Measurements from ENCODE around the gene LMAN1L. TPM values are rescaled to one million over a fixed set of nuclear protein-coding genes. Genes with fewer than 3 reads are reported as not detected.
A peak's percentile ranks its signal among the peaks of the same experiment; 100 is the strongest.

The LMAN1L gene
- total RNA-seq, 4 donors from 2014 or later, result 0.42 TPM; not detected in 3

GRCh38 chr15:74867466-74868038 lies 54.9 kb downstream of the LMAN1L start:
- no peak for DNase-seq (ENCODE audit: low spot score in 2 of 2)
- Histone ChIP-seq H3K27me3 (no peaks in the 10 kb centered on the region), H3K4me1 (peaks cover 0 to 77% (median 64%) of the 10 kb centered on the region in 4 donors), H3K4me3 (no peak overlapping the region), H3K27ac (peak overlapping the region in 3 of 4 donors; percentile 58 to 93 (median 69)), H3K9me3 (no peaks in the 10 kb centered on the region), H3K36me3 (peaks cover 0 to 12% (median 0%) of the 10 kb centered on the region in 3 donors)
- TF ChIP-seq CTCF (IDR thresholded peaks at IDR 0.05) (no peak), POLR2A (IDR thresholded peaks at IDR 0.05) (no peak), EP300 (IDR thresholded peaks at IDR 0.05) (no peak)
- 41 to 47% methylated on average over 1 of the region's 1 CpG for WGBS, 2 donors

- H3K4me3 ChIP-seq, result no peak overlapping the region
- H3K27me3 ChIP-seq, result no peaks in the 10 kb centered on the region
- WGBS, 2 donors, result 58 to 64% methylated on average over 6 of the region's 6 CpGs
- peak in 1 of 2 donors; percentile 65 for TF ChIP-seq EP300 (IDR thresholded peaks at IDR 0.05)
- TF ChIP-seq CTCF (IDR thresholded peaks at IDR 0.05), result no peak
- H3K36me3 ChIP-seq, result peaks cover 0 to 12% (median 0%) of the 10 kb centered on the region in 3 donors
- peak in 1 of 2 donors; percentile 31 for DNase-seq (ENCODE audit: low spot score in 2 of 2)
- peak overlapping the region in 3 of 4 donors; percentile 69 to 93 (median 92) for H3K27ac ChIP-seq
- H3K4me1 ChIP-seq, result peaks cover 0 to 79% (median 64%) of the 10 kb centered on the region in 4 donors
- H3K9me3 ChIP-seq, result no peaks in the 10 kb centered on the region
Measured at GRCh38 chr15:74868059-74868458, 55.4 kb downstream of the LMAN1L start.

GRCh38 chr15:74869372-74869725 lies 56.7 kb downstream of the LMAN1L start:
- TF ChIP-seq CTCF (IDR thresholded peaks at IDR 0.05) (no peak), EP300 (IDR thresholded peaks at IDR 0.05) (no peak), POLR2A (IDR thresholded peaks at IDR 0.05) (no peak)
- H3K9me3 ChIP-seq, result no peaks in the 10 kb centered on the region
- peaks cover 0 to 5% (median 0%) of the 10 kb centered on the region in 3 donors for H3K36me3 ChIP-seq
- H3K27me3 ChIP-seq, result no peaks in the 10 kb centered on the region
- peaks cover 0 to 77% (median 64%) of the 10 kb centered on the region in 4 donors for H3K4me1 ChIP-seq
- no peak overlapping the region for H3K4me3 ChIP-seq
- no peak for DNase-seq (ENCODE audit: low spot score in 2 of 2)
- H3K27ac ChIP-seq, result peak overlapping the region in 3 of 4 donors; percentile 67 to 93 (median 92)

GRCh38 chr15:74869726-74870407 lies 57.2 kb downstream of the LMAN1L start:
- H3K27ac ChIP-seq, result peak overlapping the region in 3 of 4 donors; percentile 67 to 93 (median 92)
- no peaks in the 10 kb centered on the region for H3K9me3 ChIP-seq
- DNase-seq (ENCODE audit: low spot score in 2 of 2), result peak in 1 of 2 donors; percentile 59
- peaks cover 0 to 73% (median 64%) of the 10 kb centered on the region in 4 donors for H3K4me1 ChIP-seq
- peaks cover 0 to 5% (median 0%) of the 10 kb centered on the region in 3 donors for H3K36me3 ChIP-seq
- no peak overlapping the region for H3K4me3 ChIP-seq
- WGBS, 2 donors, result 52 to 56% methylated on average over 6 of the region's 6 CpGs
- no peaks in the 10 kb centered on the region for H3K27me3 ChIP-seq
- TF ChIP-seq EP300 (IDR thresholded peaks at IDR 0.05) (peak in 1 of 2 donors; percentile 66), POLR2A (IDR thresholded peaks at IDR 0.05) (no peak)

GRCh38 chr15:74870436-74871215 lies 58.0 kb downstream of the LMAN1L start:
- Histone ChIP-seq H3K27me3 (no peaks in the 10 kb centered on the region), H3K27ac (peak overlapping the region in 3 of 4 donors; percentile 67 to 93 (median 92)), H3K4me1 (peaks cover 0 to 73% (median 64%) of the 10 kb centered on the region in 4 donors), H3K9me3 (no peaks in the 10 kb centered on the region), H3K4me3 (peak overlapping the region in 1 of 4 donors; percentile 0), H3K36me3 (peaks cover 0 to 5% (median 0%) of the 10 kb centered on the region in 3 donors)
- WGBS, 2 donors, result 31 to 46% methylated on average over 6 of the region's 6 CpGs
- no peak for TF ChIP-seq POLR2A (IDR thresholded peaks at IDR 0.05)
- TF ChIP-seq EP300 (IDR thresholded peaks at IDR 0.05), result peak in 1 of 2 donors; percentile 15
- TF ChIP-seq CTCF (IDR thresholded peaks at IDR 0.05), result no peak
- no peak for DNase-seq (ENCODE audit: low spot score in 2 of 2)

Measured in tibial nerve (tissue), 4 donors.